Measurements from ENCODE around the gene WRAP73. TPM values are rescaled to one million over a fixed set of nuclear protein-coding genes. Genes with fewer than 3 reads are reported as not detected.

Gene WRAP73
- total and polyA plus RNA-seq, 9 of the 15 experiments (the other 6 are each of a cell fraction or from before 2014, with no cell fraction given) = 4.3 to 51.8 (median 30.1) TPM

DNA sequence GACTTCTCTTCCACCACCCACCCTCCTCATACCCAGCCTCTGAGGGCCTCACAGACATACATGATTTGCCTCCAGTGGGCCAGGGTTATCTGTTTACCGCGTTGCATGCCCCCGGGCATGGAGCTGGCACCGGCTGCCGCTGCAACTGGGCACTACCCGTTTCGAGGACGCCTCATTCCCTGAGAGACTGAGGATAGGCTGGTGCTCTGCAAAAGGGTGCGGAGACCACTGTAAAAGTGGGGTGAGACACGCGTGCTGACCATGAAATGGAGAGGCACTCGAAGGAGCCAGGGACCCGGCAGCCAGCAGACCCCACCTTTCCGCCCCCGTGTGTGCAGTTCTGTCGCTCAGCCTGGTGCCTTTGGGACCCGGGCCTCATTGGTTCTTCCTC is 23.1 kb upstream of the WRAP73 start:
- Histone ChIP-seq H3K9me3 (replicated peaks; ENCODE audit: control insufficient read depth, insufficient read depth, low read depth, low read length) (no peaks in the 10 kb centered on the region), H3K4me2 (ENCODE audit: insufficient read depth, low read length) (no peak overlapping the region), H3K79me2 (ENCODE audit: control insufficient read depth, insufficient read depth, low read length) (no peaks in the 10 kb centered on the region), H3K9ac (ENCODE audit: insufficient read depth in 1 of 2, low read depth in 2 of 2, low read length in 2 of 2) (no peak overlapping the region; a peak in 1 of 4 replicates), H3K9me1 (ENCODE audit: control insufficient read depth, insufficient read depth, low read length) (peaks cover 4% of the 10 kb centered on the region), H2AFZ (ENCODE audit: low read depth, low read length) (no peak overlapping the region), H3K4me3 (no peak overlapping the region), H3K27ac (ENCODE audit: extremely low read depth, low read depth, low read length) (no peak overlapping the region), H3K27me3 (ENCODE audit: control insufficient read depth in 2 of 2, insufficient read depth in 2 of 2, low read length in 2 of 2) (peaks cover 48 to 81% of the 10 kb centered on the region in 2 experiments; a peak in 4 of 5 replicates), H4K20me1 (replicated peaks; ENCODE audit: control insufficient read depth, insufficient read depth, low read length) (peaks cover 56% of the 10 kb centered on the region), H3K4me1 (replicated peaks in 1 of 2; ENCODE audit: control insufficient read depth in 2 of 2, insufficient read depth in 2 of 2, low read length in 2 of 2) (peaks cover 3 to 64% of the 10 kb centered on the region in 2 experiments; a peak in 3 of 5 replicates), H3K36me3 (ENCODE audit: control insufficient read depth, insufficient read depth, low read length) (no peaks in the 10 kb centered on the region)
- CTCF ChIA-PET (ENCODE audit: low intra/inter-chr PET ratio) = no interaction called here
- BruUV-seq (replicated peaks) = no TSS peak
- intact Hi-C loops (cut with micrococcal nuclease) (no loop called here), in situ Hi-C loops (cut with MboI) (no loop called here)
- POLR2A ChIA-PET = interaction anchor here (0.6 to 1.6 kb wide), 4 partner anchors 10 to 86 kb away, joined by 3 to 4 read pairs (median 3); partner anchors contain the start of gene WRAP73
- TF ChIP-seq, protein P1, sequence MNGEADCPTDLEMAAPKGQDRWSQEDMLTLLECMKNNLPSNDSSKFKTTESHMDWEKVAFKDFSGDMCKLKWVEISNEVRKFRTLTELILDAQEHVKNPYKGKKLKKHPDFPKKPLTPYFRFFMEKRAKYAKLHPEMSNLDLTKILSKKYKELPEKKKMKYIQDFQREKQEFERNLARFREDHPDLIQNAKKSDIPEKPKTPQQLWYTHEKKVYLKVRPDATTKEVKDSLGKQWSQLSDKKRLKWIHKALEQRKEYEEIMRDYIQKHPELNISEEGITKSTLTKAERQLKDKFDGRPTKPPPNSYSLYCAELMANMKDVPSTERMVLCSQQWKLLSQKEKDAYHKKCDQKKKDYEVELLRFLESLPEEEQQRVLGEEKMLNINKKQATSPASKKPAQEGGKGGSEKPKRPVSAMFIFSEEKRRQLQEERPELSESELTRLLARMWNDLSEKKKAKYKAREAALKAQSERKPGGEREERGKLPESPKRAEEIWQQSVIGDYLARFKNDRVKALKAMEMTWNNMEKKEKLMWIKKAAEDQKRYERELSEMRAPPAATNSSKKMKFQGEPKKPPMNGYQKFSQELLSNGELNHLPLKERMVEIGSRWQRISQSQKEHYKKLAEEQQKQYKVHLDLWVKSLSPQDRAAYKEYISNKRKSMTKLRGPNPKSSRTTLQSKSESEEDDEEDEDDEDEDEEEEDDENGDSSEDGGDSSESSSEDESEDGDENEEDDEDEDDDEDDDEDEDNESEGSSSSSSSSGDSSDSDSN (IDR thresholded peaks at IDR 0.05; ENCODE audit: borderline replicate concordance in 1 of 2, low read depth in 2 of 2, low read length in 2 of 2) = no peak
- TF ChIP-seq ZNF12 (CRISPR knock-in tag; IDR thresholded peaks at IDR 0.05) (no peak), CBX8 (IDR thresholded peaks at IDR 0.05; ENCODE audit: borderline replicate concordance, extremely low read depth, low read depth, low read length, poor library complexity, severe bottlenecking) (no peak), PTTG1 (tag; IDR thresholded peaks at IDR 0.05; ENCODE audit: low read depth) (no peak), ZNF778 (CRISPR knock-in tag; IDR thresholded peaks at IDR 0.05) (no peak), BCL6 (CRISPR knock-in tag; IDR thresholded peaks at IDR 0.05) (no peak), SAFB (IDR thresholded peaks at IDR 0.05; ENCODE audit: borderline replicate concordance, low read depth, low read length) (no peak), HDAC3 (IDR thresholded peaks at IDR 0.05; ENCODE audit: borderline replicate concordance, partially characterized antibody) (no peak), ZNF174 (CRISPR knock-in tag; IDR thresholded peaks at IDR 0.05) (no peak), ZKSCAN3 (CRISPR knock-in tag; IDR thresholded peaks at IDR 0.05) (no peak)
- TF ChIP-seq, protein P2, sequence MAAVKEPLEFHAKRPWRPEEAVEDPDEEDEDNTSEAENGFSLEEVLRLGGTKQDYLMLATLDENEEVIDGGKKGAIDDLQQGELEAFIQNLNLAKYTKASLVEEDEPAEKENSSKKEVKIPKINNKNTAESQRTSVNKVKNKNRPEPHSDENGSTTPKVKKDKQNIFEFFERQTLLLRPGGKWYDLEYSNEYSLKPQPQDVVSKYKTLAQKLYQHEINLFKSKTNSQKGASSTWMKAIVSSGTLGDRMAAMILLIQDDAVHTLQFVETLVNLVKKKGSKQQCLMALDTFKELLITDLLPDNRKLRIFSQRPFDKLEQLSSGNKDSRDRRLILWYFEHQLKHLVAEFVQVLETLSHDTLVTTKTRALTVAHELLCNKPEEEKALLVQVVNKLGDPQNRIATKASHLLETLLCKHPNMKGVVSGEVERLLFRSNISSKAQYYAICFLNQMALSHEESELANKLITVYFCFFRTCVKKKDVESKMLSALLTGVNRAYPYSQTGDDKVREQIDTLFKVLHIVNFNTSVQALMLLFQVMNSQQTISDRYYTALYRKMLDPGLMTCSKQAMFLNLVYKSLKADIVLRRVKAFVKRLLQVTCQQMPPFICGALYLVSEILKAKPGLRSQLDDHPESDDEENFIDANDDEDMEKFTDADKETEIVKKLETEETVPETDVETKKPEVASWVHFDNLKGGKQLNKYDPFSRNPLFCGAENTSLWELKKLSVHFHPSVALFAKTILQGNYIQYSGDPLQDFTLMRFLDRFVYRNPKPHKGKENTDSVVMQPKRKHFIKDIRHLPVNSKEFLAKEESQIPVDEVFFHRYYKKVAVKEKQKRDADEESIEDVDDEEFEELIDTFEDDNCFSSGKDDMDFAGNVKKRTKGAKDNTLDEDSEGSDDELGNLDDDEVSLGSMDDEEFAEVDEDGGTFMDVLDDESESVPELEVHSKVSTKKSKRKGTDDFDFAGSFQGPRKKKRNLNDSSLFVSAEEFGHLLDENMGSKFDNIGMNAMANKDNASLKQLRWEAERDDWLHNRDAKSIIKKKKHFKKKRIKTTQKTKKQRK (IDR thresholded peaks at IDR 0.05; ENCODE audit: borderline replicate concordance, low read depth, low read length) = no peak
- TF ChIP-seq, protein P3, sequence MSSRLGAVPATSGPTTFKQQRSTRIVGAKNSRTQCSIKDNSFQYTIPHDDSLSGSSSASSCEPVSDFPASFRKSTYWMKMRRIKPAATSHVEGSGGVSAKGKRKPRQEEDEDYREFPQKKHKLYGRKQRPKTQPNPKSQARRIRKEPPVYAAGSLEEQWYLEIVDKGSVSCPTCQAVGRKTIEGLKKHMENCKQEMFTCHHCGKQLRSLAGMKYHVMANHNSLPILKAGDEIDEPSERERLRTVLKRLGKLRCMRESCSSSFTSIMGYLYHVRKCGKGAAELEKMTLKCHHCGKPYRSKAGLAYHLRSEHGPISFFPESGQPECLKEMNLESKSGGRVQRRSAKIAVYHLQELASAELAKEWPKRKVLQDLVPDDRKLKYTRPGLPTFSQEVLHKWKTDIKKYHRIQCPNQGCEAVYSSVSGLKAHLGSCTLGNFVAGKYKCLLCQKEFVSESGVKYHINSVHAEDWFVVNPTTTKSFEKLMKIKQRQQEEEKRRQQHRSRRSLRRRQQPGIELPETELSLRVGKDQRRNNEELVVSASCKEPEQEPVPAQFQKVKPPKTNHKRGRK (tag; IDR thresholded peaks at IDR 0.05) = no peak
- WGBS (ENCODE audit: insufficient coverage, low coverage, missing lambda C conversion rate) = 12% methylated on average over 17 of the region's 17 CpGs
- DNase-seq (ENCODE audit: extremely low read depth in 1 of 4, low spot score in 3 of 4) = no peak
- FAIRE-seq = no peak
- ATAC-seq = no peak
